Measurements from ENCODE around the gene DFFA. TPM values are rescaled to one million over a fixed set of nuclear protein-coding genes. Genes with fewer than 3 reads are reported as not detected.

Gene DFFA
- total RNA-seq, 1 donor from 2014 or later, result 39.8 TPM

GRCh38 chr1:10519016-10519417 lies 46.7 kb upstream of the DFFA start:
- Mint-ChIP-seq H3K36me3 (ENCODE audit: unreplicated experiment) (peaks cover 10% of the 10 kb centered on the region), H3K4me1 (ENCODE audit: unreplicated experiment) (peaks cover 28% of the 10 kb centered on the region), H3K27ac (ENCODE audit: unreplicated experiment) (no peak overlapping the region), H3K9me3 (ENCODE audit: unreplicated experiment) (no peaks in the 10 kb centered on the region), H3K4me3 (ENCODE audit: unreplicated experiment) (no peak overlapping the region), H3K27me3 (ENCODE audit: unreplicated experiment) (no peaks in the 10 kb centered on the region)
- no peak for TF ChIP-seq CTCF (IDR thresholded peaks at IDR 0.05)
- DNase-seq (ENCODE audit: extremely low spot score, unreplicated experiment), result no peak

GRCh38 chr1:10517677-10517982 lies 45.3 kb upstream of the DFFA start:
- Mint-ChIP-seq H3K4me3 (ENCODE audit: unreplicated experiment) (no peak overlapping the region), H3K36me3 (ENCODE audit: unreplicated experiment) (peaks cover 10% of the 10 kb centered on the region), H3K4me1 (ENCODE audit: unreplicated experiment) (peaks cover 39% of the 10 kb centered on the region), H3K27me3 (ENCODE audit: unreplicated experiment) (no peaks in the 10 kb centered on the region), H3K27ac (ENCODE audit: unreplicated experiment) (no peak overlapping the region), H3K9me3 (ENCODE audit: unreplicated experiment) (no peaks in the 10 kb centered on the region)
- no peak for TF ChIP-seq CTCF (IDR thresholded peaks at IDR 0.05)
- no peak for DNase-seq (ENCODE audit: extremely low spot score, unreplicated experiment)

- Mint-ChIP-seq H3K36me3 (ENCODE audit: unreplicated experiment) (peaks cover 10% of the 10 kb centered on the region), H3K27ac (ENCODE audit: unreplicated experiment) (no peak overlapping the region), H3K4me1 (ENCODE audit: unreplicated experiment) (peaks cover 42% of the 10 kb centered on the region), H3K9me3 (ENCODE audit: unreplicated experiment) (no peaks in the 10 kb centered on the region), H3K27me3 (ENCODE audit: unreplicated experiment) (no peaks in the 10 kb centered on the region), H3K4me3 (ENCODE audit: unreplicated experiment) (no peak overlapping the region)
- DNase-seq (ENCODE audit: extremely low spot score, unreplicated experiment), result no peak
- TF ChIP-seq CTCF (IDR thresholded peaks at IDR 0.05), result no peak
These were observed 44.8 kb upstream of the DFFA start for GRCh38 chr1:10516925-10517676.

DNA sequence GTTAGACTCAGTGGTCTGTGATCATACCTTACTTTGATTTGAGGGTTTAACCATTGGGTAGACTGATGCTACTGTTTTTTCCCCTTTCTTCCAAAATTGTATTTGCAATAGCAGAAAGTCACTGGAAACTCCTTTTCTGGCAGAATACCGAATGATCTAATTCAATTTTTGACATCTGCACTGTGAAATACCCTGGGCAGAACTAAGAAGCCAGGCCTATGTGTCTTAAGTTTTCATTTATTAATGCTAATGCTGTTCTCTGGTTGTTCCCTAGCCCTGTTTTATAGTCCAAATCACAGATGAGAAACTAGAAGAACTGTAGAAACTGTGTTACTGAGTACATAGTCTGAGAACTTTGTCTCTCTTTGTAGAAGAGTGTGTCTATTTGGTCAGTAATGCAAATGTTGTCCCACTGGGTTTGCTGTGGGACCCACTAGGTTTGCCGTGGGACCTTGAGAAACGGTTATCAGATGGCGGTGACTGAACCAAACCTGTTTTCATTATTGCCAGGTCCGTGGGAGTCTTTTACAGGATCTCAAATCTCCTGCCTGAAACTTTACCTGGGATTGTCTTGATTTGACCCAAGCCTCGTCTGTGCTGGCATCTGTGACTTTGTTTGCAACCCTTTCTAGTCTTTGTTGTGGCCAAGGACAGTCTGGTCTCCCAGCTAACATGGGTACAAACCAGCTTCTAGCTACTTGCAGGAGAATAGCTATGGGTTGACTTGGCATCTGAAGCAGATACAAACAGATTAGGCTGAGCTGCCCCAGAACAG lies 43.8 kb upstream of the DFFA start:
- no peaks in the 10 kb centered on the region for H3K27me3 Mint-ChIP-seq (ENCODE audit: unreplicated experiment)
- no peak overlapping the region for H3K4me3 Mint-ChIP-seq (ENCODE audit: unreplicated experiment)
- peaks cover 5% of the 10 kb centered on the region for H3K36me3 Mint-ChIP-seq (ENCODE audit: unreplicated experiment)
- no peak for DNase-seq (ENCODE audit: extremely low spot score, unreplicated experiment)
- no peak overlapping the region for H3K27ac Mint-ChIP-seq (ENCODE audit: unreplicated experiment)
- no peak for TF ChIP-seq CTCF (IDR thresholded peaks at IDR 0.05)
- H3K4me1 Mint-ChIP-seq (ENCODE audit: unreplicated experiment), result peaks cover 50% of the 10 kb centered on the region
- H3K9me3 Mint-ChIP-seq (ENCODE audit: unreplicated experiment), result no peaks in the 10 kb centered on the region

- H3K9me3 Mint-ChIP-seq (ENCODE audit: unreplicated experiment), result no peaks in the 10 kb centered on the region
These were observed 43.1 kb upstream of the DFFA start for GRCh38 chr1:10515301-10515975.

More at GRCh38 chr1:10515301-10515975, 43.1 kb upstream of the DFFA start:
- DNase-seq (ENCODE audit: extremely low spot score, unreplicated experiment), result no peak
- peaks cover 57% of the 10 kb centered on the region for H3K4me1 Mint-ChIP-seq (ENCODE audit: unreplicated experiment)
- H3K4me3 Mint-ChIP-seq (ENCODE audit: unreplicated experiment), result no peak overlapping the region
- no peak for TF ChIP-seq CTCF (IDR thresholded peaks at IDR 0.05)
- H3K27ac Mint-ChIP-seq (ENCODE audit: unreplicated experiment), result no peak overlapping the region
- peaks cover 3% of the 10 kb centered on the region for H3K36me3 Mint-ChIP-seq (ENCODE audit: unreplicated experiment)
- no peaks in the 10 kb centered on the region for H3K27me3 Mint-ChIP-seq (ENCODE audit: unreplicated experiment)
